CD4-positive, alpha-beta T cell treated with Interferon alpha-2 for 1 hour (primary cell): ENCODE measurements around the gene ASTN2.
A peak's percentile ranks its signal among the peaks of the same experiment; 100 is the strongest.

Source experiments
- DNase-seq, 2 donors: peaks; one replicate each; pipeline ENCODE4 v3.0.0-alpha.2; 2020 to 2022

ASTN2 gene

GRCh38 chr9:116585896-116586295 lies 829.0 kb downstream of the ASTN2 start:
- no peak for DNase-seq

DNA sequence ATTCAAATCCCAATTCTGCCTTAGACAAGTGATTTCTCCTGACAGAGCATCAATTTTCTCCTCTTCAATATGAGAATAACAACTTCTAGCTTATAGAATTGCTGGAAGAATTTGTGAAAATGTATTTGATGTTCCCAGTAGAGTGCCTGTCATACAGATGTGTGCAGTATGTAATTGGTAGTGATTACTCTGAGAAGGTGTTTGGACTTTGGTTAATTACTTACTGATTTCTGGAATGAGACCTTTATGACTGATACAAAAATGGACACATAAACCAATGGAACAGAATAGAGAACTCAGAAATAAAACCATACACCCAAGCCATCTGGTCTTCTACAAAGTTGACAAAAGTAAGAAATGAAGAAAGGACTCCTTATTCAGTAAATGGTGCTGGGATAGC lies 829.7 kb downstream of the ASTN2 start:
- no peak for DNase-seq

DNA sequence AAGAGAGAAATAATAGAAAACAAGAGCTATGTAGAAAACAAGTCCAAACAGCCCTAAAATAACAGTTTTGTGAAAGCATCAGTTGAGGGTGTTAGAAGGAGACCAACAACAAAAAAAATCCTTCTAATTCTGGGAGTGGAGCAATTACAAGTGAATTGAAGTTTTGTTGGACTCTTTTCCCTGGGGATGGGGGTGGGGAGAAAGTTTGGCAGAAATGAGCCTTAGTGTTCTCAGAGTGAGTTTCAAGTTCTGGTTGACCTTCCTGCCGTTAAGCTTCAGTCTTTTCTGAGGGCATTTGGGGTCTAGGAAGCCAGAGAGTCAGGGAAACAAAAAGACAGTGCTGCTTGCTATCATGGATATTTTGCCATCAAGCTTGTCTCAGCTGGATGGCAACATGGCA lies 834.0 kb downstream of the ASTN2 start:
- DNase-seq, result no peak

DNA sequence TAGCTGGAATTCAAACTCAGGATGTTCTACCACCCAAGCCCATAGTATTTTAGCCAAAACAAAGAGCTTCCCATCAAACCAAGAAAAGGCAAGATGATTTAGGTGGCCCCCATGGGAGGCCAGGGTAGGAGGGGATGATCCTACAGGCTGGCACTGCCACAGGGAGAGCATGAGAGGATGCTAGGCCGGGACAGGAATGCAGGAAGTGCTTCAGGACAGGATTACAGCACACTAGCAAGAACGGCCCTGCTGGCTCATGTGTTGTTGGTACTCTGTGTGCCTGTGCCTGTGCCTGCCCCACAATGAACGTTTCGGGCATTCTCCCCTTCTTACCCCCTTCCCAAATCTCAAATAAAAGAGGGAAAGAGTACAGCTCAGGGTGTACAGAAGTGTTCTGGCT lies 838.5 kb downstream of the ASTN2 start:
- DNase-seq, result no peak

DNA sequence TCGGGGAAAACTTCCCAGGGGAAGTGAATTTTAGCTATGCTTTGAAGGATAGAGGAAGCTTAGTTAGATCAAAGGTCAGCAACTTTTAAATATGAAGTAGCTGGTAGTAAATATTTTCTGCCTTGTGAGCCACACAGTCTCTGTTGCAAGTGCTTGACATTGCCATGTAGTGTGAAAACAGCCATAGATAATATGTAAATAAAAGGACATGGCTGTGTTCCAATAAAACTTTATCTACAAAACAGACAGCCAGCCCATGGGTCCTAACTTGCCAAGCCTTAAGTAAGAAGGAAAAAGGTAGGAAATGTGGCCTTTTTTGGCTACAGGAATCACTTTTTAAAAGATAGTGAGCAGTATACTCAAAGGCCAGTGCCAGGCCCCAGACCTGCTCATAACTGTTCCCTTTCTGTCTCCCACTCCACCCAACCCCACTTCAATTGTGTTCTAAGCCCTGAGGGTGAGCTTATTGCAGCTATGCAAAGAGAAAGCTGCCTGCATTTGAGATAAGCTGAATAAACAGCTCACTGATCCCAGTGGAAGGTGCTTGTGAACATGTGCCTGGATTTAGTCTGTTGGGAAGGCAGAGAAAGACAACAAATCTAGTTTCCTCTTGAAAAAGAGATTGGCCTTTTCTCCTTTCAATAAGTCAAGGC lies 840.7 kb downstream of the ASTN2 start:
- no peak for DNase-seq

DNA sequence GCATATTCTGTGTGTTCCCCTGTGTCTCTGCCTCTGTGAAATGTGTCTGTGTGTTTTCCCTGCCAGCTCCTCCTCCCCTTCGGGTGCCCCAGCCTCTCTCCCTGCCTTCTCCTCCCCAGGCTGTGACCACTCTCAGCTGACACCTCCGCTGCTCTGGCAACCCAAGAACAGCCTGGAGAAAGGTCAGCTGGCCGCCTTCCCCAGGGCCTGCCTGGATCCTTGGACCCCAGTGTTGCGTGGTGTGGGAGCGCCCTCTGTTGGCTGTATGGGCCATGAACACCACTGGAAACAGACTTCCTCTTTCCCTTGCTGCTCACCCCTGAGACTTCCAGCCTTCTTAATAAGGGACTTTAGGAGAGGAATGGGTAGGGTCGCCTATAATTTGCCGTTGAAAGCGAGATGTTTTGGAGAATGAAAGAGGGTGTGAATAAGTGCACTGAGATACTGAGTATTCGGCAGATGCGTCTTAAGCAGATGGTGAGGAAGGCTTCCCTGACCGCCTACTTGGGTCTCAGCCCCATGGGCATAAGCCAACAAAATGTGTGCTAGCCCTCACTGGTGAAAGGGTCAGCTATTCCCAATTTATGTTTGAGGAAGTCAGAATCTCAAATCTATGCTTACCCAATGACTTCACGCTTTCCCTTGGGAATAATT lies 842.6 kb downstream of the ASTN2 start:
- peak; percentile 5 to 16 for DNase-seq

- no peak for DNase-seq
Measured at GRCh38 chr9:116569111-116569510, 845.7 kb downstream of the ASTN2 start.

DNA sequence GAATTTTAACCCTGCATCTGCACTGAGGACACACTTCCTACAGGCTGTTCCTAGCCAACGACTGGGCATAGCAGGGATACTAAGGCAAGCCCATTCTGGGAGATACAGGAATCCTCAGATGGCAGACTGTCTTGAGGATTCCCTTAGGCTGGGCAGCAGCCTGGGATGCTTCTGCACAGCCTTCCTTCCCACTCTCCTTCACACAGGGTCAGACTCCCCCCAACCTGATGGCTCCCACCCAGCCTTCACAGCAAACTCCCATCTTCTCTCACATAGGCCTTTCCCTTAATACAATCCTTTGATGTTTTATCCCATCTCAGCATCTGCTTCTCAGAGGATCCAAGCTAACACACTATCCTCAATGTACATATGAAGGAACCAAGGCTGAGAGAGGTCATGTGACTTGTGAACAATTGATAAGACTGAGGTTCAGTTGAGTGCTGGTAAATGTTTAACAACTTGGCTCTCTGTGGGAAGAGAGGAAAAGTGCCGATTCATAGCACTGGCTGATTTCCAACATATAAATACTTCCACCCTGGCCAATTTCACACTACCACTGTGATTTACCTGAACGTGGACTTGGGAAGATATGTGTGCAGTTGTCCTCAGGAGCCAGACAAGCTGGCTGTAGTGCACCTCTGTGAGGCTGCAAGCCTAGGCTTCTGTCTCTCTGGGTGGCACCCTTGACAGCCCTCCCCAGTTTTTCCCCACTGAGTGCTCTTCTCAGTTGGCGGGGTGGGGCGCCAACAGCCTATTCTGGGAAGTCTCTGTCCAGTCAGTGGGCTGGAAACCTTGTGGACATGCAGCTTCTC lies 848.0 kb downstream of the ASTN2 start:
- no peak for DNase-seq

- DNase-seq, result no peak
Measured at GRCh38 chr9:116565986-116566385, 848.9 kb downstream of the ASTN2 start.

DNA sequence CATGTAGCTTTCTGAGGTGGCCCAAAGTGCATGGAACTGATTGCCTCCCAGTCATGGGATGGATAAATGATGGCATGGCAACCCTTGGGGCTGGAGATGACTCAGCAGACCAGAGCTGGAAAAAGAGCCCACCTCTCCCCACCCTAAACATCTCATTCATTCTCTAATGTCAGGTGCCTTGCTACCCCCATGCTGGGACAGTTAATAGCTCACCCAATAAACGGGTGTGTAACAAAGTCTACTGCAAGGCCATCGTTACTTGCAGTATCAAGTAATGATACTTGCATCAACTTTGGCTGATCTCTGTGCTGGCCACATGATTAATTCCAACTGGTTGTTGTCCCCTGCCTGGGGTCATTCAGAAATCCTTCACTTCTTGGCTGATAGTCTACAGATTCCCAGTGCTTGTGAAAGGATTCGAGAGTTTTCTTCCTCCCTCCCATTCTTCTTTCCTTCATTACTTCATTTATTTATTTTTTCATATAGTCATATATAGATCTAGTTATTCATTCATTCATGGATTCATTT lies 850.5 kb downstream of the ASTN2 start:
- DNase-seq, result no peak

- no peak for DNase-seq
Measured at GRCh38 chr9:116558818-116559540, 855.9 kb downstream of the ASTN2 start.

DNA sequence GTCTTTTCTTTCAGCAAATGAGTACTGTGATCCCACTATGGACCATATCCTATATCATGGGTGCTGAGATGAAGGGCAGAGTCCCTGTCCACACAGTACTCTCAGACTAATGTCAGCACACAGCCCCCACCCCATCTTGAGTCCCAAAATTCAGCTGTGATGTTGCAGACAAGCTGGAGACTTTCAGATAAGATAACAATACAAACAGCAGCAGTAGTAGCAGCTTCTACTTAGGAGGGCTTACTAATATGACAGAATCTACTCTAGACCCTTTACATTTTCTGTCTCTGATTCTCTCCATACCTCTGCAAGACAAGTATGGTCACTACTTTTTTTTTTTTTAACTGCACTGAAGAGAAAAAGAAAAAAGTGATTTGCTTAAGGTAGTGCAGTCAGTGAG lies 856.8 kb downstream of the ASTN2 start:
- DNase-seq, result no peak

- DNase-seq, result no peak
Measured at GRCh38 chr9:116555556-116556155, 859.2 kb downstream of the ASTN2 start.

GRCh38 chr9:116555119-116555518 lies 859.7 kb downstream of the ASTN2 start:
- DNase-seq, result no peak

GRCh38 chr9:116550696-116551436 lies 864.0 kb downstream of the ASTN2 start:
- no peak for DNase-seq

- no peak for DNase-seq
Measured at GRCh38 chr9:116549786-116550660, 864.8 kb downstream of the ASTN2 start.

- DNase-seq, result peak in 1 of 2 donors; percentile 59
Measured at GRCh38 chr9:116549061-116549664, 865.7 kb downstream of the ASTN2 start.

DNA sequence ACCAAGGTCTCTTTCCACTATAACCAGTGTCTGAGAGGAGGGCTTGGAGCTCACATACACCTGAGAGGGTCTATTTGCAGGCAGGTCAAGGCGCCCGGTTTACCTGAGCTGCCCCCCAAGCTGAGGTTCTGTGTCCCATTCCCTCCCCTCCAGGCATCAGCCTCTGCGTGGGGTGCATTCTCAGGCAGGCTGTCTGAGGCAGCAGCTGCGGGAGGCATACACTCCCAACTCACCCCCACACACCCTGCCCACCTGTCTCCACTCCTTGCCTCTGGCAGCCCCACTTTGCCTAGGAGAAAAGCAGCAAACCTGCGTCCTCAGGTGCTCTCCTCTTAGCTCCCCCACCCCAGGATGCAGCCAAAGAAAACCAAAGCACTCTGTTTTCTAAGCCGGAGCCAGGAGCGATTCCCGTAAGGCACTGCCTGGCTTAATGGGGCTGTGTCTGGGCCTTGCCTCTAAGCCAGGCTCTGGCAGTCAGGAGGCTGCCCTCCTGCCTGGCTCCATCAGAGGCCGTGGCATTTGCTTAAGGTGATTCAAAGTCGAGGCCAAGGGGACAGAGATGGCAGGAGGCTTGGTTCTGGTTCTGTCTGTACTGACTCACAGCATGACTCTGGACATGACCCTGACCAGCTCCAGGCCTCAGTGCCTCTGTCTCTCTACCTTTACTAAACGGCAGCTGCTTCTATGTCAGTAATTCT lies 867.0 kb downstream of the ASTN2 start:
- no peak for DNase-seq

DNA sequence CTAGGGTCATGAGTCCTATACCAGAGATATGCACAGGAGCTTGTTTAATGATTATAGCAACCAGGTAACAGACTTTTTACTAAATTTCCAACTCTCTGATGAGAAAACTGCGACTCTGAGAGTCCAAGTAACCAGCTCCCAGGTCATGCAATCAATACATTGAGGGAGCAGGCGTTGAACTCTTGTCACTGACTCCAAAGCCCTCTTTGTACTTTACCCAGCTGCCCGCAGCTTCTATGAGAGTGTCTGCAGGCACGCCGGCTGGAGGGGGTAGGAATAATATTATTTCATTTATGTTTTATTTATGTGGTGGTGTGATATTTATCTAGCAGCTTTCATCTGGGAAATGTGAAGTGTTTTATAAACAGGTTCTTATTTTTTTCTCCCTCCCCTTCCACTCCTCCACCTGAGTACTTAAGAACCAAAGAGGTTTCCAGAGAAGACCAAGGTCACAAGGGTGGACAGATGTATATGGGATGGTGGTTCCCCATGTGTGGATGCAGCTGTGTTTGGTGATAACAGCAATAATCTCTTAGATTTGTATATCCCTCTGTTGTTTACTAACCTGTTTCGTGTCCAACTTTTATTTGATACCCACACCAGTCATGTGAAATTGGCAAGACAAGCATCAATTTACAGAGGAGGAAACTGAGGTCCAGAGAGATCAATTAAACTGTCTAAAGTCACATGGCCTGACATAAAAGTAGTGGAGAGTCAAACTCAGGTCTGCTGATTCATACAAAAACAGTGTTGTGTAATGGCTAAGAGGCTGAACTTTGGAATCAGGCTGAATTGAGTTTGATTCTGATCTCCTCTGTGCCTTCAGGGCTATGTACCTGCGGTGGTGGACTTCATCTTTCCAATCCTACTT lies 867.9 kb downstream of the ASTN2 start:
- DNase-seq, result no peak
